Posterior cingulate gyrus (tissue), 11 donors: ENCODE data around the gene TMEM238.
"Not testable (repeated sequence)": the region's sequence is repeated elsewhere in the genome, so short reads cannot be mapped to it uniquely, and the experiment has no call there.

Experiments
- DNase-seq, 10 donors: peaks; one replicate each; pipeline versions ENCODE4 v3.0.0 to v3.0.0-alpha.2; 2020 to 2021; ENCODE audit warnings: mixed read lengths in 3 of 10
- intact Hi-C: fragments of 100-400 bp; cut with DNase I; formaldehyde crosslinking; loops from one replicate; pipeline ENCODE4 v1.15.1; 2023

TMEM238 gene

GRCh38 chr19:55384131-55384919 is at the start of gene TMEM238:
Gene TMEM238 (minus strand): TSS chr19:55384292. CDS start chr19:55384259, 33 bp downstream.
- DNase-seq: no peak
- intact Hi-C loops: loop anchor here (5.0 kb wide), 2 partner anchors 47 to 82 kb away; partner anchors contain the start of gene KMT5C

- peak in 1 of 10 donors; percentile 89 for DNase-seq
- intact Hi-C loops: no loop called here
Observed at GRCh38 chr19:55433292-55433691, 49.2 kb upstream of the TMEM238 start.

GRCh38 chr19:55432241-55432959 is 48.3 kb upstream of the TMEM238 start:
- intact Hi-C loops: no loop called here
- peak in 1 of 10 donors; percentile 39 for DNase-seq

- intact Hi-C loops: no loop called here
- DNase-seq: no peak
Observed at GRCh38 chr19:55431183-55431582, 47.1 kb upstream of the TMEM238 start.

GRCh38 chr19:55426042-55426441 is 42.0 kb upstream of the TMEM238 start:
- DNase-seq: peak in 2 of 10 donors; percentile 47 to 57
- intact Hi-C loops: no loop called here

- intact Hi-C loops: no loop called here
- DNase-seq: no peak
Observed at GRCh38 chr19:55424518-55424917, 40.4 kb upstream of the TMEM238 start.

GRCh38 chr19:55423225-55424005 is 39.3 kb upstream of the TMEM238 start:
- intact Hi-C loops: no loop called here
- no peak for DNase-seq

- intact Hi-C loops, DNase-seq: not testable (repeated sequence)
Observed at GRCh38 chr19:55421281-55421680, 37.2 kb upstream of the TMEM238 start.

GRCh38 chr19:55419624-55420236 is 35.6 kb upstream of the TMEM238 start:
- peak in 4 of 10 donors; percentile 26 to 93 (median 38) for DNase-seq
- intact Hi-C loops: no loop called here

GRCh38 chr19:55419103-55419502 is 35.0 kb upstream of the TMEM238 start:
- intact Hi-C loops: no loop called here
- DNase-seq: no peak

GRCh38 chr19:55418185-55418584 is 34.1 kb upstream of the TMEM238 start:
- intact Hi-C loops: loop anchor here (1.0 kb wide), 1 partner anchor 277 kb away; no protein-coding TSS in a partner anchor
- peak in 7 of 10 donors; percentile 44 to 92 (median 63) for DNase-seq

GRCh38 chr19:55410168-55410567 is 26.1 kb upstream of the TMEM238 start:
- DNase-seq: no peak
- intact Hi-C loops: no loop called here

- DNase-seq: peak in 1 of 10 donors; percentile 43
- intact Hi-C loops: not testable (repeated sequence)
Observed at GRCh38 chr19:55409179-55409578, 25.1 kb upstream of the TMEM238 start.

- no peak for DNase-seq
- intact Hi-C loops: loop anchor here (1.0 kb wide), 1 partner anchor 23 kb away; the partner anchor contains the start of gene RPL28
Observed at GRCh38 chr19:55408533-55408872, 24.4 kb upstream of the TMEM238 start.

GRCh38 chr19:55407800-55408532 is 23.9 kb upstream of the TMEM238 start:
- intact Hi-C loops: loop anchor here (1.0 kb wide), 1 partner anchor 23 kb away; the partner anchor contains the start of gene RPL28

GRCh38 chr19:55407550-55407799 is 23.4 kb upstream of the TMEM238 start, which contains the start of gene UBE2S:
Gene UBE2S (minus strand): TSS chr19:55407788. CDS start chr19:55407589, 199 bp downstream.
- DNase-seq, intact Hi-C loops: not testable (repeated sequence)

More at GRCh38 chr19:55407800-55408532, 23.9 kb upstream of the TMEM238 start:
- DNase-seq: peak; percentile 97 to 100 (median 99)

- intact Hi-C loops: no loop called here
- peak in 1 of 10 donors; percentile 83 for DNase-seq
Observed at GRCh38 chr19:55406826-55407549, 22.9 kb upstream of the TMEM238 start.

- no peak for DNase-seq
- intact Hi-C loops: no loop called here
Observed at GRCh38 chr19:55406091-55406825, 22.2 kb upstream of the TMEM238 start.
